ENCODE measurements around the gene TGIF2.

DNA sequence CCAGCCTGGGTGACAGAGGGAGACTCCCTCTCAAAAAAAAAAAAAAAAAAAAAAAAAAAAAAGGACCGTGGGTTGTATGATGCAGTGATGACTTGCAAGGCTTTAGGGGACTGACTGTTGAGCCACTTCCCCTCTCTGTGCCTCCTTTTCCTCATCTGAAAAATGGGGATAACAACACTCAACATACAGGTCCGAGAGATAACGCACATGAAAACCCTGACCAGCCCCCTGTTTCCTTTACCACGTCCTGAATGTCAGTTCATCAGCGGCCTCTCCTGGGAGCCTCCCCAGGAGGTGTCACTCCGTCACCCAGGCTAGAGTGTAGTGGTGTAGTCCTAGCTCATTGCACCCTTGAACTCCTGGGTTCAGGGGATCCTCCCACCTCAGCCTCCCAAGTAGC, 68.7 kb downstream of the TGIF2 start:
- TF ChIP-seq, protein P1, sequence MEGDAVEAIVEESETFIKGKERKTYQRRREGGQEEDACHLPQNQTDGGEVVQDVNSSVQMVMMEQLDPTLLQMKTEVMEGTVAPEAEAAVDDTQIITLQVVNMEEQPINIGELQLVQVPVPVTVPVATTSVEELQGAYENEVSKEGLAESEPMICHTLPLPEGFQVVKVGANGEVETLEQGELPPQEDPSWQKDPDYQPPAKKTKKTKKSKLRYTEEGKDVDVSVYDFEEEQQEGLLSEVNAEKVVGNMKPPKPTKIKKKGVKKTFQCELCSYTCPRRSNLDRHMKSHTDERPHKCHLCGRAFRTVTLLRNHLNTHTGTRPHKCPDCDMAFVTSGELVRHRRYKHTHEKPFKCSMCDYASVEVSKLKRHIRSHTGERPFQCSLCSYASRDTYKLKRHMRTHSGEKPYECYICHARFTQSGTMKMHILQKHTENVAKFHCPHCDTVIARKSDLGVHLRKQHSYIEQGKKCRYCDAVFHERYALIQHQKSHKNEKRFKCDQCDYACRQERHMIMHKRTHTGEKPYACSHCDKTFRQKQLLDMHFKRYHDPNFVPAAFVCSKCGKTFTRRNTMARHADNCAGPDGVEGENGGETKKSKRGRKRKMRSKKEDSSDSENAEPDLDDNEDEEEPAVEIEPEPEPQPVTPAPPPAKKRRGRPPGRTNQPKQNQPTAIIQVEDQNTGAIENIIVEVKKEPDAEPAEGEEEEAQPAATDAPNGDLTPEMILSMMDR (IDR thresholded peaks at IDR 0.05) = no peak
- no peak for TF ChIP-seq POLR2A (IDR thresholded peaks at IDR 0.05)

All from right lobe of liver (tissue), 4 donors.